H1 (cell line): ENCODE measurements around the gene MPV17L2. TPM values are rescaled to one million over a fixed set of nuclear protein-coding genes. Genes with fewer than 3 reads are reported as not detected.

Experiments
- BACH1 ChIP-seq: IDR thresholded peaks from 2 replicates; pipeline ENCODE4 v1.6.1; 2012; ENCODE audit warnings: low read length, improper control_type of control experiment
- CHD1 ChIP-seq: IDR thresholded peaks from 2 replicates; pipeline ENCODE4 v1.6.1; 2012; ENCODE audit warnings: low read depth, low read length, improper control_type of control experiment
- MAFK ChIP-seq: IDR thresholded peaks from 2 replicates; pipeline ENCODE4 v1.6.1; 2012; ENCODE audit warnings: low read depth, mild to moderate bottlenecking, improper control_type of control experiment, low read length
- RBBP5 ChIP-seq: IDR thresholded peaks from 2 replicates; pipeline ENCODE4 v1.7.1; 2012; ENCODE audit warnings: low read depth, mild to moderate bottlenecking, inconsistent platforms, low read length, moderate library complexity, borderline replicate concordance
- SP2 ChIP-seq: IDR thresholded peaks from 2 replicates; pipeline ENCODE4 v1.6.1; 2012; ENCODE audit warnings: mild to moderate bottlenecking, low read length, inconsistent platforms
- polyA plus RNA-seq, 7 experiments: library from polyadenylated mRNA; depleted of rRNA in 3 of 7; stranded (reverse) in 5 of 7; unstranded in 2 of 7; fragments of >200 nt in 5 of 7; fragments of 200-250 nt in 2 of 7; gene quantifications; 1 replicate in 5 of 7; 2 replicates in 1 of 7; 4 replicates in 1 of 7; pipeline versions ENCODE4 v1.2.1 to v1.2.3, GENCODE V29; 2011 to 2013; ENCODE audit warnings: missing spikeins in 2 of 7, mixed read lengths in 2 of 7
- total RNA-seq: library from RNA; stranded (reverse); fragmentation: NEBNext Ultra II Directional; extraction: Animal tissue kit (Norgen Biotek cat#: 25700); gene quantifications from 2 replicates; pipeline ENCODE4 v1.2.1, GENCODE V29; 2021

Gene MPV17L2
- total and polyA plus RNA-seq, 2 of the 8 experiments (the other 6 are each of a cell fraction or from before 2014, with no cell fraction given), result 24.2 to 82.6 TPM

DNA sequence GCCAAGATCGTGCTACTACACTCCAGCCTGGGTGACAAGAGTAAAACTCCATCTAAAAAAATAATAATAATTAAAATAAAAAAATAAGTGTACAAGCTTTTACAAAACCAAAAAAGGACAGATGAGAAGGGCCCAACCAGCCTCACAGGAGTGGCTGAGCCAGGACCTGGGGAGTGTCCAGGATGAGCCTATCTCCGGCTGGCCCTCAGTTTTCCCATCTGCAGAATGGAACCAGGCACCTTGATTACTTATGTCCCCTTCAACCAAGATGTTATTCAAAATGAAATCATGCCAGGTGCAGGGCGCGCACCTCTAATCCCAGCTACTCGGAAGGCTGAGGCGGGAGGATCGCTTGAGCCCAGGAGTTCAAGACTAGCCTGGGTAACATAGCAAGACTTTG, 28.9 kb upstream of the MPV17L2 start (continued):
- TF ChIP-seq SP2, result no peak
- TF ChIP-seq BACH1, result no peak
- TF ChIP-seq RBBP5, result no peak
- TF ChIP-seq CHD1, result no peak
- TF ChIP-seq MAFK, result no peak
